SU-DHL-6 (cell line): ENCODE data around the gene RPS6KB2.

ENCODE experiments used
- CTCF ChIP-seq: fragments of 200-600 bp; sonication (generic); IDR thresholded peaks from one replicate; pipeline ENCODE4 v1.5.1; 2017; ENCODE audit warnings: antibody characterized with exemption, mild to moderate bottlenecking, low read length, moderate library complexity; ENCODE audit not compliant: insufficient read depth, poor library complexity, severe bottlenecking
- EZH2phosphoT487 ChIP-seq: fragments of 200-600 bp; sonication (generic), shearing (Covaris generic); conservative IDR thresholded peaks from 2 replicates; pipeline ENCODE4 v1.6.1; 2018; ENCODE audit warnings: mild to moderate bottlenecking, antibody characterized with exemption, low read length, moderate library complexity, mixed read lengths

- no peak for TF ChIP-seq EZH2phosphoT487
- TF ChIP-seq CTCF = no peak
Observed at GRCh38 chr11:67442504-67443404, 14.5 kb downstream of the RPS6KB2 start.
